NCI-H2196 (cell line): ENCODE data around the gene TK2.
"Not testable (repeated sequence)": the region's sequence is repeated elsewhere in the genome, so short reads cannot be mapped to it uniquely, and the experiment has no call there.

Experiments used
- DNase-seq: peaks from one replicate; lab custom pipeline; 2025; ENCODE audit not compliant: unreplicated experiment; lab: John Stamatoyannopoulos, UW

Gene TK2

DNA sequence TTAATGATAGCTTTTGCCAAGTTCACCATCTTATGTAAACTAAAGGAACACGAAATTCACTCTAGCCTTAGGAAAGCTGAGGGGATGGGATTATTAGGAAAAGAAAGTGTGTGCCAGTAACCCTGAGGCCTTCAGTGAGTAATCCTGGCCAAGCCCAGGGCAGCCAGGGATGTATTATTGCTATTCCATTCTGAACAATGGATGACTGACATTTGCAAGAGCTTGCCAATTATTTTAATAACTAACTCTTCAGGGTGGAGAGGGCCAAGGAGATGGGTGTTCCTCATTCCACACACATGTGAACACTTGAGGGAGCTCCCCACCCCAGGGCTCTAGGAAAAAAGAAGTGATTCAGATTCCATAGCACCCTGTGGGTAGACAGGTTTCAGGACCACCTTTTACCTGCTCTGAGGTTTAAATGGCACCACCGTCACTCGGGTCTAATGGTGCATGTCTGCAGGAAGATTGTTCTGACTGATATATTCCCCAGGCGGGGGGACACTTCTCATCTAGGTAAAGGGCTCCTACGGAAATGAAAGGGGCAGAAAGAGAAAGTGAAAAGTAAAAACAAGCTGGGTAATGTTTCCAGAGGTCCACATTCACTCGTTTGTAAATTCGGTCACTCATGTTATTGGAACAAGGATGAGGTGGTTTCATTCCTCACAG lies 41.5 kb downstream of the TK2 start:
- DNase-seq: no peak

DNA sequence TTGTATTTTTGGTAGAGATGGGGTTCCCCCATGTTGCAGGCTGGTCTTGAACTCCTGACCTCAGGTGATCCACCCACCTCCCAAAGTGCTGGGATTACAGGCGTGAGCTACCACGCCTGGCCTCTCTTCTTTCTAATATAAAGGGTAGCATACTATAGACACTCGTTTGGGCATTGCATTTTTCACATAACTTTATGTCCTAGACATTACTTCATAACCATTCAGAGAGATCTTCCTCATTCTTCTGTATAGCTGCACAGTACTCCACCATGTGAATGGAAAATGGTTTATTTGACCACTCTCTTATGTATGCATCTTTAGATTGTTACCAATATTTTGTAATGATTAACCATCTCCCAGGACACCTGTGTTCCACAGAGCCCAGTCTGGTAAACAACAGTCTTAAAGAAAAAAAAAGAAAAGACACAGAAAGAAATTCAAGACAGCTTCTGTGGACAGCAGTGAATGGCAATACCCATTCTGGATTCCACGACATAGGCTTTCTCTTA lies 42.1 kb downstream of the TK2 start:
- no peak for DNase-seq

GRCh38 chr16:66503612-66504011 lies 46.3 kb downstream of the TK2 start:
- no peak for DNase-seq

- no peak for DNase-seq
Measured at GRCh38 chr16:66503030-66503429, 46.9 kb downstream of the TK2 start.

DNA sequence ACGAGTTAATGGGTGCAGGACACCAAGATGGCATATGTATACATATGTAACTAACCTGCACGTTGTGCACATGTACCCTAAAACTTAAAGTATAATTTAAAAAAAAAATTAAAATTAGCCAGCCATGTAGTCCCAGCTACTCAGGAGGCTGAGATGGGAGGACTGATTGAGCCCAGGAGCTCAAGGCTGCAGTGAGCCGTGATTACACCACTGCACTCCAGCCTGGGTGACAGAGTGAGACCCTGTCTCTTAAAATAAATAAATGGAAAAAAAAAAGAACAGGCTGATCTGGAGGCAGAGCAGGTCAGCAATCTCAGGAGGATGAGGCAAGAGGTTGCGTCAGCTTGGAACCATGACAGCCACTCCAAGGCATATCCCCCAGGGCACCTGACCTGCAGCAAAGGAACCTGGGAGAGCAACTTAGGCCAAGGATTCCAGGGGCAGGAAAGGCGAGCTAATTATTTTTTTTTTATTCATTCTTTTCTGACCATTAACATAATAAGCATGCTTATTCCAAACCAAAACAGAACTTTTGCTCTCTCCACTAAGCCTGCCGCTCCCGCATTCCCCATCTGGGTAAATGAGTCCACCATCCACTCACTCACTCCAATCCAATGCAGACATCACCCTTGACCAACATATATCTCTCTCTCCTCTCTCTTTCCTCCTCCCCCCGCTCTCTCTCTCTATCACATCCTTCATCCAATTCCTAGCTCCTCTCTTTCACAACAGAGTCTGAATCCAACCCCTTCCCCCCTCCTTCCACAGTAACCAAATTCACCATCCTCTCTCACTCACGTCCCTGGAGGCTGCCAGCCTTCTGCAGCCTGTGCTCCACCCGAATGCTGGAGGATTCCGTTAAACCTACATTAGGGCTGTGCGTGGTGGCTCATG lies 47.7 kb downstream of the TK2 start:
- no peak for DNase-seq

DNA sequence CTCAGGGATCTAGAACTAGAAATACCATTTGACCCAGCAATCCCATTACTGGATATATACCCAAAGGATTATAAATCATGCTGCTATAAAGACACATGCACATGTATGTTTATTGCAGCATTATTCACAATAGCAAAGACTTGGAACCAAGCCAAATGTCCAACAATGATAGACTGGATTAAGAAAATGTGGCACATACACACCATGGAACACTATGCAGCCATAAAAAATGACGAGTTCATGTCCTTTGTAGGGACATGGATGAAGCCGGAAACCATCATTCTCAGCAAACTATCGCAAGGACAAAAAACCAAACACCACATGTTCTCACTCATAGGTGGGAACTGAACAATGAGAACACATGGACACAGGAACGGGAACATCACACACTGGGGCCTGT lies 48.4 kb downstream of the TK2 start:
- not testable (repeated sequence) for DNase-seq

GRCh38 chr16:66497921-66498320 lies 52.0 kb downstream of the TK2 start:
- not testable (repeated sequence) for DNase-seq

- not testable (repeated sequence) for DNase-seq
Measured at GRCh38 chr16:66496226-66496625, 53.7 kb downstream of the TK2 start.

- no peak for DNase-seq
Measured at GRCh38 chr16:66495440-66495839, 54.5 kb downstream of the TK2 start.

DNA sequence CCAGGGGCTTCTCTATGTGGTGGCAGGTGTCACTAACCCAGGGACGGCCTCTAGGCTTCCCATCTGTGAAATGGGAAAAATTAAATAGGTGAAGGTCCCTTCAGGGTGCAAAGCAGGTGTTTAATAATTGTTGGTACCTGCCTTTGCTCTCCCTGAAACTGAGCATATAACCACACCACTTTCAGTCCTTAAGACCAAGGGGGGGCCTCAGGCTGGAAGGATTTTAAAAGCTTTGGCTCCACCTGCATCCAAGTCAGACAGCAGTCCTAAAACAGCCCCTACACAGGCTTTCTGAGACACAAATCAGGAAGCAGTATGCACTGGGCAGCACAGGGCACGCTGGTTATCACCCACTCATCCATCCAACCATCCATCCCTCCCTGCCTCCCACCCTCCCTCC lies 55.0 kb downstream of the TK2 start:
- no peak for DNase-seq

GRCh38 chr16:66493490-66494401 lies 56.2 kb downstream of the TK2 start:
- DNase-seq: no peak

GRCh38 chr16:66491716-66492064 lies 58.2 kb downstream of the TK2 start:
- DNase-seq: no peak

DNA sequence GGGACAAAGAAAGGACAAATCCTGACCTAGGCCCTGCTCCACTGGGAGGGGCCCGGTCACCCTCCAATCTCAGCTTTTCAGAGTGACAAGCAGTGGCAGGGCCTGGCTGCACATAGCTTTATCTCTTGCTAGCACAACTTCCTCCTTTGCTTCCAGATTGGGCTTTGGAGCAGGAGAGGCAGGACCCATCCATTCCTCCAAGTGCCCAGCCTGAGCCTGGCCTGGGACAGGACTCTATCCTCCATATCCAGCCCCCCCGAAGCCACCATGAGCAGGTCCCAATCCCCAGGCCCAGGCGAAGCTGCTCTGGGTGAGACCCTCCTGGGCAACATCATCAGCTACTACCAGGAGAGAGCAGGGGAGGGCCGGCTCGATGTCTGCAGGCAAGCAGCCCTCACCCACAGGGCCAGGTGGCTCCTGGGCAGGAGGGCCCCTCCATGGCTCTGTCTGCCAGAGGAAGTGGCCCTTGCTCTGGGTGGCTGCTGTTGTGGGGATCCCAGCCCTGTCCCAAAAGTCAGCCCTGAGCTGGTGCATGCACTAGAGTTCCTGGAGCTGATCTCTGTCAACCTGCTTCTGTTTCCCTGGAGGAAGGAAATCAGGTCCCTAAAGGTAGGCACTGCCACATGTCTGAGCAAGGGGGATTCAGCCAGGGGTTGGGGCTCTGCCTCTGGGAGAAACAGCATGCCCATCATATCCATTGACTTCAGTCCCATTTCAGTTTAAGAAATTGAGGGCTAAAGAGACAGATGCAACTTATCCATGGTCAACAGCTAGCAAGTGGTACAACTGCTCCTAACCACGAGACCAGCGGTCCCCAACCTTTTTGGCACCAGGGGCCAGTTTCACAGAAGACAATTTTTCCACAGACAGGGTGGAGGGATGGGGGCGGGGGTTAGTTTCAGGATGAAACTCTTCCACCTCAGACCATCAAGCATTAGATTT lies 58.9 kb downstream of the TK2 start:
- no peak for DNase-seq

- no peak for DNase-seq
Measured at GRCh38 chr16:66489818-66490217, 60.1 kb downstream of the TK2 start.

- no peak for DNase-seq
Measured at GRCh38 chr16:66489385-66489784, 60.5 kb downstream of the TK2 start.

DNA sequence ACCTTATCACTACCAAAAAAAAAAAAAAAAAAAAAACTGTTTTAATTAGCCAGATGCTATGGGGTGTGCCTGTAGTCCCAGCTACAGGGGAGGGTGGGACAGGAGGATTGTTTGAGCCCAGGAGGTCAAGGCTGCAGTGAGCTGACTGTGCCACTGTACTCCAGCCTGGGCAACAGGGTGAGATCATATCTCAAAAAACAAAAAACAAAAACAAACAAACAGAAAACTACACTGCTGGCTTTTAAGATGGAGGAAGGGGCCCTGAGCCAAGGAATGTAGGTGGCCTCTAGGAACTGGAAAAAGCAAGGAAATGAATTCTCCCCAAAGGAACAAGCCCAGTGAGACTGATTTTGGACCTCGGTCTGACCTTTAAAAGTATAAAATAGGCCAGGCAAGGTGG lies 61.4 kb downstream of the TK2 start:
- DNase-seq: no peak

GRCh38 chr16:66487580-66488275 lies 62.2 kb downstream of the TK2 start:
- no peak for DNase-seq

GRCh38 chr16:66486773-66487579 lies 62.9 kb downstream of the TK2 start:
- DNase-seq: peak; percentile 81
